ENCODE results near the gene CDA.
"Not testable (repeated sequence)": the region's sequence is repeated elsewhere in the genome, so short reads cannot be mapped to it uniquely, and the experiment has no call there.

The CDA gene

DNA sequence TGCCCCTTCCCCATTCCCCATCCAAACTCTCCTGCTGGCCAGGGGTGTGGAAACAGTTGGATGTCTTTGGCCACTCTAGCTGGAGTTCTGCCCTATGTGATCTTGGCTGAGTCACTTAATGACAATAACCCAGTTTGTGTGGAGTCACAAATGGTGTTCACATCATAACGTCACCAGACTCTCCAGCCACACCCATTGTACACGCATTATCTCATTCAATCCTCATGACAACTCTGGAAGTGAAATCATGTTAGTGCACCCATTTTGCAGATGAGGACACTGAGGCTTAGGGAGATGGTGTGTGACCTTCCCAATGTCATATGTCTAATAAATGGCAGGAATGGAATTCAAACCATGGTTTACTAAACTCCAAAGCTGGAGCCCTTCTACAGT lies 1.2 kb upstream of the CDA start:
- DNase-seq, result no peak

DNA sequence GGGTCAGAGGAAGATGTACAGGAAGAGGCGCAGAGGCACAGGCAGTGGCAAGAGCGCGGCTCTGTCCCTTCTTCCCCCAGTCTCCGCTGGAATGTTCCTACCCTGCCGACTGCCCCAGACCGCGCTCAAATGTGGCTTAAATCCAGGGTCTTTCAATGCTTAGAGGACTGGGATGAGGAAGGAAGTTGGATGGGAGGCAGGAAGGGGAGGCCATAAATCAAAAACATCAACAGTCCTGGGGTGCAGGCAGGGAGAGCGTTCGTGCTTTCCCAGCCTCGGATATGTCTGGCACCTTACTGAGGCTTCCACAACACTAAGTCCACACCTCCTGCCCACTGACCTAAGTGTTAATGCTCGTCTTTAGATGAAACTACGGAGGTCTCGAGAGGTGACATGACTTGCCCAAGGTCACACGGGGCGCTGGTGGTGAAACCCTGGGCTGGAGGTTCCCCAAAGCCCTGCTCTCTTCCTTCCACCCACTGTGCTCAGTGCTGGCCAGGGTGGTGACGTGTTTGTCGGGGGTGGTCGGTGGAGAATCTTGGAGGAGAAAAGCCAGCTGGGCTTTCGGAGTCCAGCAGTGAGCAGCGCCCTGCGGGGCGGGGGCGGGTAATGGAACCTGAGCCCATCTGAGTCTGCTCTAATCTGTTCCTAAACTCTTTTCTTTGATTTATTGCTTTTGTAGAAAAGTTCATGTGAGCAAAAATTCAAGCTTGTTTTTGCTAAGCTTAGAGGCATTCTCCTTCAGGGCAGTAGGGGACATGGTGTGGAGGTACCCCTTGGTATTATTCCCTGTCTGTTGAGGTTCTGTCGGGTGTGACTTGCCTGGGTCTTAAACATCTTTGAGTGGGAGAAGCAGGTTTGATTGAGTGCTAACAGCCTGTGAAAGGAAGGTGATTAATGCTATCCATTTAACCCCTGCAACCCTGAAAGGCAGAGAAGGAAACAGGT lies 708 bp downstream of the CDA start:
- no peak for DNase-seq

DNA sequence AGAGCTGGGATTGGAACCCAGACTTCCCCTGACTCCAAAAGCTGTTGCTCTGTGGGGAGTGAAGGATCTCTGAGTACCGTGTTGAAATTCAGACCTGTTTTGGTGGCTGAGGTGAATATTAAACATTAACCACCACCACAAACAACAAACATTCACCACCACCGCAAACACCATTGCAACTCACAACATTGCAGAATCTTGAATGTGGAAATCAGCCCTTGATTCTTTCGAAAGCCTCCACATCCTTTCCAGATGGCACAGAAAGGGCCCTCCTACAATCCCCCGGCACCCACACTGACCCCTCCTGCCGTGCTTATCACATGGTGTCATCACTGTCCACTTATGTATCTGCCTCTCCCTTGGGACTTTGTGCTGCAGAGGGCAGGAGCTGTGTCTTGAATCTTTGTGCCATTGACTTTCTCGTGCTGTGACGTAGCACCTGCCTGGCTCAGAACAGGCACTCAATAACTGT lies 1.4 kb downstream of the CDA start:
- DNase-seq, result no peak

DNA sequence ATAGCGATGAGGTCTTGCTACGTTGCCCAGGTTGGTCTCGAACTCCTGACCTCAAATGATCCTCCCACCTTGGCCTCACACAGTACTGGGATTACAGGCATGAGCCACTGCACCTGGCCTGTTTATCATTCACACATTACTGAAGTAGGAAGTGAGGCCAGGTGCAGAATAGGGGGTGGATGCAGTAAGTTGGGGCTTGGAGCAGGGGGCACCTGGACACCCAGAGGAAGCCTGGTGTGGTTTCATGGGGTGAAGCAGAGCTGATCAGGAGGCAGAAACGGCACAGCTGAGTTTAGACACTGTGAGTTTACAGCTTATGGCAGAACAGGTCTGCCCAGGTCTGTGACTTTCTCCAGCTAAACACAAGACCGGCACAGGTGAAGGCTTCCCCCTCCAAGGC lies 4.9 kb downstream of the CDA start:
- no peak for DNase-seq

DNA sequence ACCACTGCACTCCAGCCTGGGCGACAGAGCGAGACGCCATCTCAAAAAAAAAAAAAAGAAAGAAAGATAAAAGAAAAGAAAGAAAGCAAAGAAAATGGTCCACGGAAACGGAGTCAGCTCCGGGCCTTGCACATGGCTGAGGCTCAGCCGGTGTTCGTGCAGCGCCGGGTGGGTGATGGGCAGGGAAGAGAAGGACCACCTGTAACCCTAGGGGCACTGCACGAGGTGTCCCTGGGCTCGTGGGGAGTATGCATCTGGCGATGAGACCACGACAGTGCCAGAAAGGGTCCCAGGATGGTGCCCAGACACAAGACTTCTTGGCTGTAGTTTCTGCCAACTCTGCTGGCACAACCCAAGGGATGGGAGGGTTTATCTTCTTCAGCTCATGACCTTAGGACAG lies 5.8 kb downstream of the CDA start:
- DNase-seq, result no peak

DNA sequence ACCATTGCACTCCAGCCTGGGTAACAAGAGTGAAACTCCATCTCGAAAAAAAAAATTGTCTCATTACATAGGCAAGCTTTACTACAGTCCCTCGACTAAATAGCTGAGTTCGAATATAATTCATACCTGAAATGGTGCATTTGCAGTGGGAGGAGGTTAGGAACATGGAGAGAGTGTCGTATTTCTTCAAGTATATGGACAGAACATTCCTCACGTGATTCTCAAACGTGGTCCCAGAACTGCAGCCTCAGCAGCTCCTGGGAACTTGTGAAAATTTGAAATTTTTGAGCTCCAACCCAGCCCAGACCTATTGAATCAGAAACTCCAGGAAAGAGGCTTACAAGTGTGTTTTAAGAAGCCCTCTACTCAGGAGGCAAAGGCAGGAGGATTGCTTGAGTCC lies 7.2 kb downstream of the CDA start:
- DNase-seq, result no peak

DNA sequence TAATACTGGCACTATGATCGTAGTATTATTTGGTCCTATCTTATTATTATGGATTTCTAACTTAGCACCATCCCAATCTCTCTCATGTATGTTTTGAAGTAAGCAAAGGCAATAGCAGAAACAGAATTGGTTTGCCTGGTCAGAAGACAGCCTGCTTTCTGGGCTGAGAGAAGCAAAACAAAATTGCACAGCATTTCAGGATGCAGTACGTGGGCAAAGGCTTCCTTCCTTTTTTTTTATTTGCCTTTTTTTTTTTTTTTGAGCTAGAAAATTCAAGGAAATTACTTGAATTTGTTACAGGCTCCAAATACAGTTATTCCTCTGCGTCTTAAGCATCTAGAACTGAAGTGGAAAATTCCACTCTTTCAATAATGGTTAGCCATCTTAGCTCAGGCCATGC lies 8.8 kb downstream of the CDA start:
- no peak for DNase-seq

DNA sequence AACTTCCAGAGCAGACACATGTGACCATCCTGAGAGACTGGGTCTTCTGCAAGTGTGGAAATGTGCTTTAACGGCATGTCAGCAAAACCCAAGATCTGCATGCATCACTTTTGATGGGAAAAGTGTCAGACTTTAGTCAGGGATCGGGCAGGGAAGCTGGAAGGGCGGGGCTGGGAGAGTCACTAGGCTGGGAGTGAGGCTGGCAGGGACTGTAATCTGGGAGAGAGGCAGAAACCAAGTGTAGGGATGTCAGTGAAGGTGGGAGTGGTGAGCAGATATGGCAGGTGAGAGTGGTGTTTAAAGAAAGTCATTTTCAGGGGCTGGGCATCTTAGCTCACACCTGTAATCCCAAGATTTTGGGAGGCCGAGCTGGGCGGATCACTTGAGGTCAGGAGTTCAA lies 11.3 kb downstream of the CDA start:
- no peak for DNase-seq

DNA sequence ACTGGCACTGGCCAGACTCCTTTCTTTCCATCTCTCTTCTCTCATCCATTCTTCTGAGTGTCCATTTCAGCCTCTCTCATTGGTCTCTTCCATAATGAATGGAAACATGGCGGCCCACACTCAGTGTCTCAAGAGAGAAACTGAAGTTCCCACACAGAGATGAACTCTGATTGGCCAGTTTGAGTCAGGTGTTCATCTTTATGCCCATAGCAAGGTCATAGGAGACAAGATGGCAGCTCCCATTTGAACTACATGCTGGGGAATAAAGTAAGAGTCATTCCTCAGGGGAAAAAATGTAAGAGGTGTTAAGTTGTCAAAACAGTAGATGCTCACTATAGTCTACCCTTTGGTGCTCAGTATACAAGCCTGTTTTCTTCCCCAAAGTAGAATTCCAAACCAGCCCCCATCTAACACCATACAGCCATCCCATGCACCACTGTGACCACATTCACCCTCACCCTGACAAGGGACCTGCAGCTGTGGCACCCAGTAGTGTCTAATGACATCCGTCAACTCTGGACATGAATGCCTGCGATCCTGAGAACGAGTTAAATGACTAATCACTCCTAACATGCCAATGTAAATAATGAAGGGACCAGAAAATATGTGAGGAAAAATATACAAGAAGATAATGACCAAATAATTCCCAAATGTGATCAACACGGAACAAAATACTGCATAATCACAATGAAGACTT lies 12.4 kb downstream of the CDA start:
- no peak for DNase-seq

DNA sequence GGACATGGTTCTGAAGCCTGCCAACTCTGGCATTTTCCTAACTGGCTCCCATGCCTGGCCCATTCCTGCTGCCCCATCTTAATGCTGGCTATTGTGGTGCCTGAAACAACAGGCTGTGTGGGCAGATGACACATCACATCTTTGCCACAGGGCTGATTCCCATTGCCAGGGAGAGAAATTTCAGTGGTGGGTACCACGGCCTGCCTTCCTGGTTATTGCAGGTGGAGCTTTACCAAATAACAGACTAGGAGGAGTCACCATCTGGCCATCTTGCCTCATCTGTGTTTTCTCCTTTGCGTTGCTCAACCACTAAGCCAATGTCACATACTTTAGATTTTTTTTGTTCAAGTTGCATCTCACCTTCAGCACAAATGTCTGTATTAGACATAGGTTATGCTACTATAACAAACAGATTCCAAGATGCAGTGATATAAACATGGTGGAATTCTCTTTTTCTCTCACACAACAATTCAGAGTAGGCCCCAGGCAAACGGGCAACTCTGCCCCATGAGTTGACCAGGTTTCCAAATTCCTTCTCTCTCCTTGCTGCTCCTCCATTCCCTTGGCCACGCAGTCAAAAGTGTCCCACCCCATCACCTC lies 14.1 kb downstream of the CDA start:
- no peak for DNase-seq

DNA sequence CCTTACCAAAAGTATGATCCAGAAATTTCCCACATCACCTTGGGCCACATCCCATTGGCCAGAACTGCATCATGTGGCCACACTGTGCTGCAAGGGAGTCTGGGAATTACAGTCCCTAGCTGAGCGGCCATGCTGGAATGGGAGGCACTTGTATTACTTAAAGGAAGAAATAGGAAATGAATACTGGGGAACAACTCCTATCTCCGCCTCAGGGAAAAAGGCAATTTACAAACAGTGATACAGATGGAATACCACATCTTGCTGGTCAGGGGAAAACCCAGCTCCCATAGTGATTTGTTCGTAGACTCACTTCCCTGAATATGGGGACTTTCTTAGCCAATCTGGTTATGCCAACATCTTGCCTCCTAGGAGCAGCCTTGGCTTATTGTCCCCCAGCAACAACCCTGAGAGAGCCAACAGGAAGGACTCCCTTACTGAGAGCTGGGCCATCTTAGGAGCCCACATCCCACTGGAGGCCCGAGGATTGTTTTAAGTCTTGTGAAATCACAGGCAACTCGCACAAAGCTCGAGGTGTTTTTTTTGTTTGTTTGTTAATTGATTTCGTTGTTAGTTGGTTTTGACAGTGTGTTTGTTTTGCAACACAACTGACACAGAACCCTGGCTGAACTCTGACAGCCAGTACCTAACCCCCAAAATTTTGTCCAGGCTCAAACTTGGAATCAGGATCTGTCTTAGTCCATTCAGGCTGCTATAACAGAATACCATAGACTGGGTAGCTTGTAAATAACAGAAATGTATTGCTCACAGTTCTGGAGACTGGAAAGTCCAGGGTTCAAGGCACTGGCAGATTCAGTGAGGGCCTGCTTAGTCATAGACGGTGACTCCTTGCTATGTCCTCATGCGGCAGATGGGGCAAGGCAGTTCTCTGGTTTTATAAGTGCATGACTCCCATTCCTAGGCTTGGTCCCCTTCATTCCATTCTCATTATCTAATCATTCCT lies 14.9 kb downstream of the CDA start:
- no peak for DNase-seq

DNA sequence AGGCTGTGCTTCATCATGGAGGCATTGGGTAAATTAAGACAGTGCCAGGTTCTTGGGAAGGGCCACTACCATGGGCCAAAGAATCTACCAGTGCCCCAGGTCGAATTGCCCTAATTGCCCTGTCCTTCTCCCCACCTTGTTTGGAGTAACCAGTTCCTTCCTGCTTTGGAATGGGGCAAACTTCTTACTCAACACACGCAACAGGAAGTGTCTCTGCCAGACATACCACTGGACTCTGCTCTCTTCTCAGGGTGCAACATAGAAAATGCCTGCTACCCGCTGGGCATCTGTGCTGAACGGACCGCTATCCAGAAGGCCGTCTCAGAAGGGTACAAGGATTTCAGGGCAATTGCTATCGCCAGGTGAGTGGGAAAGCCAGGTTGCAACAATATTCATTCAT lies 15.8 kb downstream of the CDA start:
- DNase-seq, result no peak

DNA sequence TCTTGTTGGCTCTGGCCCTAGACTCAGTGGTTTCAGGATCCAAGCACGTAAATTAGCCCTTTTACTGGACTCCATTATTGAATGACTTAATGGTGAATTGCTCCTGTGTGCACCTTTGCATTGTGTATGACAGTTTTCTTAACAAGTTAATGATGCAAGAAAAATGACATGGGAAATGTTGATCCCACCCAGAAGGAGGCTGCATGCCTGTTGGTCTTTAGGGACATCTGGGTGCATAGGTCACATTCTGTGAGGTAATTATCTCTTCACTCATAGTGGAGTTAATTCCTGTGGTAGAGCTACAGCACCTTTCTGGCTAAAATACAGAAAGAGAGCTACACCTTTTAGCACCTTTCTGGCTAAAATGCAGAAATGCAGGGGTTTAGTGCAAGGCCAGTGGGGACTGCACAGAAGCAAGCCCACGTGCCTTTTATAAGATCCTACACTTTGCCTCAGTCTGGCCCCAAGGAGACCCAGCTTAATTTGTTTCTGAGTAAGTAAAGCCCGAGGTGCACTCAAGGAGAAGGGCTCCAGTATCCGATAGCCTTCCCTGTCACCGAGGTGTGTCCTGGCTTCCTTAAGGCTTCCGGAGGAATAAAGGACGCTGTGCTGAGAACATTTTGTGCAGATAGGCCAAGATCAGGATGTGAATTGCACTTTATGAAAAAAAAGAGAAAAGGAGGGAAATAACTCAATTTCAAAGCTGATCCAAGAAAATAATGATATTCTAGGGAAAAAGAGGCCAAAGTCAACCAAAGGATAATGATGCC lies 18.1 kb downstream of the CDA start:
- not testable (repeated sequence) for DNase-seq

DNA sequence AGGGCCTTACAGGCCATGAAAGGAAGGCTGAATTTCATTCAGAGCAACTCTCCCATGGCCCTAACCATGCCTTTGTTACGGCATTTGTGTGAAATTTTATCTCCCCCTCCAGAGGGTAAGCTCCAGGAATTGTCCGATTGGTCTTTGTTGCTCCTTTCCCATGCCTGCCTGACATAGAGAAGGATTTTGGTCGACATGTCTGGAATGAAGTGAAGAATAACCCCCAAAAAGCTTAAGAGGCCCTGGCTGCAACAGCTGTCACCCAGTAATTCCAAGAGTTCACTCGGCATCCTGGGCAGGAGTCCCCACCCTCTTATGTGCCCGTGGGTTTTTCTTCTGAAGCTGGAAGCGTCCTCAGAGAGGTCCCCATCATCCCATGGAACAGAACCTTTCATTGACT lies 20.6 kb downstream of the CDA start:
- no peak for DNase-seq

DNA sequence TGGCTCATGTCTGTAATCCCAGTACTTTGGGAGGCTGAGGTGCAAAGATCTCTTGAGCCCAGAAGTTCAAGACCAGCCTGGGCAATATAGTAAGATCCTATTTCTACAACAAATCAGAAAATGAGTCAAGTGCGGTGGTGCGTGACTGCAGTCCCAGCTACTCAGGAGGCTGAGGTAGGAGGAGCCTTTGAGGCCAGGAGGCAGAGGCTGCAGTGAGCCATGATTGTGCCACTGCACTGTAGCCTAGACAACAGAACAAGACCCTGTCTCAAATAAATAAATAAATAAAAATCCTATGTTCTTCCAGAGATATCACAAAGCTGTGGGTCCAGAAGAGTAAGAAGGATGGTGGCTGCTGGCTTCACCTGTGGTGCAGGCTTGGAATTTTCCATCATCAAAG lies 22.1 kb downstream of the CDA start:
- no peak for DNase-seq

DNA sequence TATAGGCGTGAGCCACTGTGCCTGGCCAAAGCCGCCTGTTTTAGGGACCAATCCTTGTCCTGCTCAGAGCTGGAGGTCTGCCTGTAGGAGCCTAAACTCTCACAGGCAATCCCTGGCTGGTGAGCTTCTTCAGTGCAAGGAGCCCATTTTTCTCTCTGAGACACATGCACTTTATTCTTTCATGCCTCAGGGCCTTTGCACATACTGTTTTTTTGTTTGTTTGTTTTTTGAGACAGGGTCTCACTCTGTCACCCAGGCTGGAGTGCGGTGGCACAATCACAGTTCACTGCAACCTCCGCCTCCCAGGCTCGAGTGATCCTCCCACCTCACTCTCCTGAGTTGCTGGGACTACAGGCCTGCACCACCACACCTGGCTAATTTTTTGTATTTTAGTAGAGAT lies 22.8 kb downstream of the CDA start:
- DNase-seq, result no peak

DNA sequence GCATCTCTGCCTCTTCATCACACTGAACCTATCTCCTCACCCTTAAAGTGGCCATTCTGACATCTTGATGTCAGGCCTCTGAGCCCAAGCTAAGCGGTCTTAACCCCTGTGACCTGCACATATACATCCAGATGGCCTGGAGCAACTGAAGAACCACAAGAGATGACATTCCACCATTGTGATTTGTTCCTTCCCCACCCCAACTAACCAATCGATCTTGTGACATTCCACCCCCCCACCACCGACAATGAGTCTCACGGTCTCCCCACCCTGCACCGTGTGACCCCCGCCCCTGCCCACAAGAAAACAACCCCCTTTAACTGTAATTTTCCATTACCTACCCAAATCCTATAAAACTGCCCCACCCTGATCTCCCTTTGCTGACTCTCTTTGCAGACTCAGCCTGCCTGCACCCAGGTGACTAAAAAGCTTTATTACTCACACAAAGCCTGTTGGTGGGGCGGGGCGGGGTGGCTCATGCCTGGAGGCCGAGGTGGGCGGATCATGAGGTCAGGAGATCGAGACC lies 23.4 kb downstream of the CDA start:
- no peak for DNase-seq

DNA sequence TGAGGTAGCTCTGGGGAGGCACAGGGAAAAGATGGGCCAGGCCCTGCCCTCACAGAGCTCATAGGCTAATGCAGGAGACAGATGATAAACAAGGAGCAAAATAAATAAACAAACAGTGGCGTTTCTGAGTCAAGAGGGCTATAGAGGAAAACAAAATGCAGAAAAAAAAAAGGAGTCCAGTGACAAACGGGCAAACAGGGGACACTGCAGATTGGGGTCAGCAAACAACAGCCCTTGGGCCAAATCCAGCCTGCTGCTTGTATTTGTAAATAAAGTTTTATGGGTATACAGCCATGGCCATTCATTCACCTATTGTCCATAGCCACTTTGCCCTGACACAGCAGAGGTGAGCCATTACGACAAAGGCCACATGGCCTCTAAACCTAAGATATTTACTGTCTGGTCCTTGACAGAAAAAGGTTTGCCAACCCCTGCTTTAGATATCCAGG lies 25.3 kb downstream of the CDA start:
- DNase-seq, result no peak

DNA sequence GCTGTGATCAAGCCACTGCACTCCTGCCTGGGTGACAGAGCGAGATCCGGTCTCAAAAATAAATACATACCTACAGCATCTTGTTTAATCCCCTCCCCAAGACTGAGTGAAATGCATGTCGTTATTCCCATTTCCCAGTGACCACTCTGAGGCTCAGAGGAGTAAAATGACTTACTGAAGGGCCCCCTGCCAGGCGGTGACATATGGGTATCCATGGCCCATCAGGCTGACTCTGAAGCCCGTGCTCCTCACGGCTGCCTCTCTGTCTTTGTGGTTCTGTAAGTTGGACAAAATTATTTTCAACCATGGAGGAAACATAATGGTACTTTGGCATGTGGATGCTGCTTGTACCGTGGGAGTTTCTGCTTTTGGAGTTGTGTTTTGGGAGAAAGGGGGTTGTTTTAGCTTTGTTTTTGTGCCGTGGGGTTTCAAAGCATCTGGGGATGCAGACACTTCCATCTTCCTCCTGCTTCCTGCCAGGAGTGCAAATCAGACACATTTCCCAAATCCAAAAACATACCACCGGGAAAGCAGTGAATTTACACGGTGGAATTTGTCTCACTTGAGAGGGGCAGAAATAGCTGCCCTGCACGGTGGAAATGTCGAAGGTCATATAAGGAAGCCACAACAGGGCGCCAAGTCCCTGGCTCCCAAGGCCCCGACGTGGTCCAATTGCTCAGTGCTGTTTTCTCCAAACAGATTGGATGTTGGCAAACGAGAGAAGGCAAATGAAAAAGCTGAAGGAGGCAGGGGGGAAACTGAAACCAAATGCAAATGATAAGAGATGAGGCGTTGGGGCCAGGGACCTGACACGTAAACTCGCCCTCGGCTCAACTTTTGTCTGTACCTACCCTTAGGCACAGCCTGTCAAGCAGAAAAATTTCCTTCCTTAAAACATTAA lies 27.3 kb downstream of the CDA start:
- no peak for DNase-seq

DNA sequence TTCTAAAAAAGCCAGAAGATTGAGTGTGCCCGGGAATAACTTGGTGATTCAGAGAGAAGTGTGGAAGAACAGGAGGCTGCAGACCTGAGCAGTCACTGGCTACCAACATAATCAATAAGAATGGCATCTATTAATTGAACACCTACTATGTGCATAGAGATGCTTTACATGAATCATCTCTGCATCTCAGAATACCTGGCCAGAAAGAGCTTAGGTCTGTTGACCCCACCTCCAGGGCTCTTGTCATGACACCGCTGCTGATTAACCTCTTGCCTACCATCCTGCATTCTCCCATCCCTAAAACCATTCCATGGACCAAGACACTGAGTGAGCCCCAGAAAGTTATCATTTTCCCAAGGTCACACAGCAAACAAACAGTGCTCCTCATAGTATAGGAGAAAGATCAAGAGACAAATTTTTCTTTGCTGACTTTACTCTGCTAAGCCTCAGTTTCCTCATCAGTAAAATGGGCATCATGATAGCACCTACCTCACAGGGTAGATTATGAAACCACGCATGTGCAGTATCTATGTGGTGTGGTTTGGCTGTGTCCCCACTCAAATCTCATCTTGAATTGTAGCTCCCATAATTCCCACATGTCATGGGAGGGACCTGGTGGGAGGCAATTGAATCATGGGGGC lies 28.1 kb downstream of the CDA start:
- DNase-seq, result no peak

Data from NCI-H446 treated with DMSO at 0.1 percent for 48 hours (cell line).